Mucosa of descending colon (tissue), 3 donors: ENCODE results near the gene UHRF2. TPM values are rescaled to one million over a fixed set of nuclear protein-coding genes. Genes with fewer than 3 reads are reported as not detected.
A peak's percentile ranks its signal among the peaks of the same experiment; 100 is the strongest.

ENCODE experiments used
- ATAC-seq: fragments of 200-7000 bp; cut with Tn5 transposase; one replicate; pipeline ENCODE4 v1.9.1; 2020; ENCODE audit warnings: mild to moderate bottlenecking, moderate library complexity
- DNase-seq, 3 donors: peaks; one replicate each; pipeline ENCODE4 v3.0.0-alpha.2; 2020
- H3K36me3 ChIP-seq: fragments of 200-600 bp; one replicate; pipeline ENCODE4 v1.8.0; 2021; ENCODE audit warnings: low read depth, mild to moderate bottlenecking
- H3K4me1 ChIP-seq: fragments of 200-600 bp; one replicate; pipeline ENCODE4 v1.8.0; 2021; ENCODE audit warnings: low read depth, mild to moderate bottlenecking
- H3K4me3 ChIP-seq: fragments of 200-600 bp; one replicate; pipeline ENCODE4 v1.8.0; 2021; ENCODE audit warnings: mild to moderate bottlenecking
- H3K9me3 ChIP-seq: fragments of 200-600 bp; one replicate; pipeline ENCODE4 v1.8.0; 2021; ENCODE audit warnings: mild to moderate bottlenecking
- CTCF ChIP-seq: fragments of 200-600 bp; IDR thresholded peaks from one replicate; pipeline ENCODE4 v1.8.0; 2022; ENCODE audit warnings: antibody characterized with exemption, mild to moderate bottlenecking
- intact Hi-C, 2 donors: fragments of 100-400 bp; cut with DNase I in 1 of 2; cut with micrococcal nuclease in 1 of 2; formaldehyde crosslinking; loops; one replicate each; pipeline versions ENCODE4 v1.11.0 to v1.11.1; 2022; cut with DNase I, micrococcal nuclease
- total RNA-seq, 3 donors: library from RNA; stranded (reverse); fragmentation: NEBNext Ultra II Directional in 2 of 3; extraction: Animal tissue kit (Norgen Biotek cat#: 25700) in 2 of 3; gene quantifications; one replicate each; pipeline versions ENCODE4 v1.2.1 to v1.2.4, GENCODE V29; 2021 to 2023
- donor health status: DM: no; HTN: no; CAD: no; lungs with moderate emphysema.
- donor health status: DM: no; HTN: no; CAD: no.
- donor health status: DM: no; HTN: yes; CAD: no.

UHRF2 gene
- total RNA-seq, 3 donors from 2014 or later, result 28.1 to 42.0 (median 37.9) TPM

GRCh38 chr9:6417186-6417585 is 4.2 kb downstream of the UHRF2 start:
- ATAC-seq (no peak), DNase-seq (no peak)
- Histone ChIP-seq H3K4me3 (no peak overlapping the region), H3K9me3 (no peaks in the 10 kb centered on the region), H3K4me1 (peaks cover 10% of the 10 kb centered on the region), H3K36me3 (no peaks in the 10 kb centered on the region)
- no peak for TF ChIP-seq CTCF
- intact Hi-C loops, result no loop called here

GRCh38 chr9:6418764-6419163 is 5.8 kb downstream of the UHRF2 start:
- Histone ChIP-seq H3K9me3 (no peaks in the 10 kb centered on the region), H3K36me3 (no peaks in the 10 kb centered on the region), H3K4me1 (peaks cover 10% of the 10 kb centered on the region), H3K4me3 (no peak overlapping the region)
- intact Hi-C loops, result no loop called here
- TF ChIP-seq CTCF, result no peak
- ATAC-seq (no peak), DNase-seq (no peak)

GRCh38 chr9:6424940-6425339 is 11.9 kb downstream of the UHRF2 start:
- DNase-seq (no peak), ATAC-seq (no peak)
- Histone ChIP-seq H3K36me3 (no peaks in the 10 kb centered on the region), H3K4me3 (no peak overlapping the region), H3K9me3 (no peaks in the 10 kb centered on the region), H3K4me1 (no peaks in the 10 kb centered on the region)
- intact Hi-C loops, result no loop called here
- TF ChIP-seq CTCF, result no peak

DNA sequence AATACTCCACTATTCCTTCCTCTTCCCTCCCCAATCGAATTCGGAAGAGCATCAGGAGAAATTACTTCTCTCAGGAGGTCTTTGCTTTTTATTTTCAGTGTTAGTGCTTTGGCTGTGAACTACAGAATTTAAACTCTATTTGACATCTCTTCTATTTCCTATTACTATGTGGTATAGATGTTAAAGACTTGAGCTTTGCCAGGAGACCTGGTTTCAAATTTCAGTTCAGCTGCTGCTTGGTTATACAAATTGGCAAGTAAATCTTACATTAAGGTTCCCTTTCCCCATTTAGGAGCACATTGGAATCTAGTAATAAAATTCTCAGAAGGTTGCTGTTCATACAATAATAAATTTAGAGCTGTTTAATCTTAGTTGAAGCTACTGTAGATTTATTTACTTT is 13.1 kb downstream of the UHRF2 start:
- Histone ChIP-seq H3K4me3 (no peak overlapping the region), H3K4me1 (no peaks in the 10 kb centered on the region), H3K36me3 (no peaks in the 10 kb centered on the region), H3K9me3 (no peaks in the 10 kb centered on the region)
- DNase-seq, result no peak
- ATAC-seq, result no peak
- intact Hi-C loops, result no loop called here
- TF ChIP-seq CTCF, result no peak

DNA sequence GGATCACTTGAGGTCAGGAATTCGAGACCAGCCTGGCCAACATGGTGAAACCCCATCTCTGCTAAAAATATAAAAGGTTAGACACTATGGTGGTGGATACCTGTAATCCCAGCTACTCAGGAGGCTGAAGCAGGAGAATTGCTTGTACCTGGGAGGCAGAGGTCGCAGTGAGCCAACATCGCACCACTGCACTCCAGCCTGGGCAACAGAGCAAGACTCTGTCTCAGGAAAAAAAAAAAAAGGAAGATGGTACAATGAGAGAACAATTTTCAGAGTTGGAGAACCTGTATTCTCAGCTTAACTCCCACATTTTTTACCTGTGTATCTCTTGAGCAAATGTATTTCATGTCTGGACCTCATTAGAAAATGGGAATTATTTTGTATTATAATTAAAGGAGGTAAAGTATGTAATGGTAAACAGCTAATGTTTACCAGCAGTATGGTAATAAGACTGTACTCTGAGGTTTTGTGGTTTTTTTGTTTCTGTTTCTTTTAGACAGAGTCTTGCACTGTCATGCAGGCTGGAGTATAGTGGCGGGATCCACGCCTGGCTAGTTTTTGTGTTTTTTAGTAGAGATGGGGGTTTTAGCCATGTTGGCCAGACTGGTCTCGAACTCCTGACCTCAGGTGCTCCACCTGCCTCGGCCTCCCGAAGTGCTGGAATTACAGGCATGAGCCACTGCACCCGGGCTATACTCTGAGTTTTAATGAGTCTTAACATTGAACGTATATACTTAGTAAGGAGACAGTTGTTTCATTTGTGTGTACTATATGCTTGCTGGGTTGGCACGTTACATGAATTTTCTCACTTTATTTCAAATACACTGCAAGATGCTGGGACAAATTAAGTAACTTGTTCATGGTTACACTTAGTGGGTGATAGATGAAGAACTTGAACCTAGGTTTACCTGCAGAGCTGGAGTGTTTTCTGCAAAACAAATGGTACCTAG is 16.2 kb downstream of the UHRF2 start:
- Histone ChIP-seq H3K36me3 (no peaks in the 10 kb centered on the region), H3K4me3 (no peak overlapping the region), H3K4me1 (no peaks in the 10 kb centered on the region), H3K9me3 (no peaks in the 10 kb centered on the region)
- peak; percentile 80 for ATAC-seq
- DNase-seq, result no peak
- intact Hi-C loops, result no loop called here
- TF ChIP-seq CTCF, result no peak
